Neural cell (in vitro differentiated cells): Measurements from ENCODE around the gene SMIM44.

Source experiments
- EP300 ChIP-seq: fragments of 450-650 bp; conservative IDR thresholded peaks from 2 replicates; pipeline ENCODE4 v1.6.1; 2014; ENCODE audit warnings: antibody characterized with exemption, mild to moderate bottlenecking, moderate library complexity; ENCODE audit not compliant: poor library complexity, severe bottlenecking
- EZH2 ChIP-seq: fragments of 200-600, 300-800 bp; shearing (Covaris generic), sonication (generic); IDR thresholded peaks from 2 replicates; pipeline ENCODE4 v1.6.1; 2014; ENCODE audit warnings: antibody characterized with exemption, low read length, borderline replicate concordance, mild to moderate bottlenecking; ENCODE audit not compliant: insufficient read depth, poor library complexity, severe bottlenecking
- POLR2AphosphoS5 ChIP-seq: IDR thresholded peaks from 2 replicates; pipeline ENCODE4 v1.6.1; 2012
- TAF1 ChIP-seq: IDR thresholded peaks from 2 replicates; pipeline ENCODE4 v1.6.1; 2012; ENCODE audit warnings: low read depth
- TF ChIP-seq, protein P1 (sequence below): fragments of 450-650 bp; IDR thresholded peaks from 2 replicates; pipeline ENCODE4 v1.5.1; 2014; ENCODE audit warnings: antibody characterized with exemption, mild to moderate bottlenecking, moderate library complexity; ENCODE audit not compliant: poor library complexity, severe bottlenecking

DNA sequence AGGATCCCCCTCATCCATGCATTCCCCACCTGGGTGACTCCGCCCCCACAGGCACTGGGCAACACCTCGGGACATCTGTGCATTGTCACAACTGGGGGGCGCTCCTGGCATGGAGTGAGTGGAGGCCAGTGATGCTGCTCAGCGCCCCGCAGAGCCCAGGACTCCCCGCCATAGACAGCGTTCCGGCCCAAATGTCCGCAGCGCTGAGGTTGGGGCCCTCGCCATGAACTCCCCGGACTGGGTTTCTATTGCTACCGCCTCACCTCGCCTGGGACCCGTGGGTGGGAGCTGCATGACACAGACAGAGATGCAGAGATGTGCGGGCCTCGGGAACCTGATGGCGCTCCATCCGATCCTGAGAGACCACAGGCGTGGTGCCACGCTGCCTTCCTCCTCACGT lies 27.5 kb upstream of the SMIM44 start:
- TF ChIP-seq, protein P1, sequence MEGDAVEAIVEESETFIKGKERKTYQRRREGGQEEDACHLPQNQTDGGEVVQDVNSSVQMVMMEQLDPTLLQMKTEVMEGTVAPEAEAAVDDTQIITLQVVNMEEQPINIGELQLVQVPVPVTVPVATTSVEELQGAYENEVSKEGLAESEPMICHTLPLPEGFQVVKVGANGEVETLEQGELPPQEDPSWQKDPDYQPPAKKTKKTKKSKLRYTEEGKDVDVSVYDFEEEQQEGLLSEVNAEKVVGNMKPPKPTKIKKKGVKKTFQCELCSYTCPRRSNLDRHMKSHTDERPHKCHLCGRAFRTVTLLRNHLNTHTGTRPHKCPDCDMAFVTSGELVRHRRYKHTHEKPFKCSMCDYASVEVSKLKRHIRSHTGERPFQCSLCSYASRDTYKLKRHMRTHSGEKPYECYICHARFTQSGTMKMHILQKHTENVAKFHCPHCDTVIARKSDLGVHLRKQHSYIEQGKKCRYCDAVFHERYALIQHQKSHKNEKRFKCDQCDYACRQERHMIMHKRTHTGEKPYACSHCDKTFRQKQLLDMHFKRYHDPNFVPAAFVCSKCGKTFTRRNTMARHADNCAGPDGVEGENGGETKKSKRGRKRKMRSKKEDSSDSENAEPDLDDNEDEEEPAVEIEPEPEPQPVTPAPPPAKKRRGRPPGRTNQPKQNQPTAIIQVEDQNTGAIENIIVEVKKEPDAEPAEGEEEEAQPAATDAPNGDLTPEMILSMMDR: no peak
- TF ChIP-seq POLR2AphosphoS5: no peak
- no peak for TF ChIP-seq EP300
- TF ChIP-seq EZH2: no peak
- no peak for TF ChIP-seq TAF1
